ENCODE data around the gene ZNF761. TPM values are rescaled to one million over a fixed set of nuclear protein-coding genes. Genes with fewer than 3 reads are reported as not detected.
"Not testable (repeated sequence)": the region's sequence is repeated elsewhere in the genome, so short reads cannot be mapped to it uniquely, and the experiment has no call there.

The ZNF761 gene
- total RNA-seq, 4 donors from 2014 or later: 7.1 to 9.9 (median 8.9) TPM

DNA sequence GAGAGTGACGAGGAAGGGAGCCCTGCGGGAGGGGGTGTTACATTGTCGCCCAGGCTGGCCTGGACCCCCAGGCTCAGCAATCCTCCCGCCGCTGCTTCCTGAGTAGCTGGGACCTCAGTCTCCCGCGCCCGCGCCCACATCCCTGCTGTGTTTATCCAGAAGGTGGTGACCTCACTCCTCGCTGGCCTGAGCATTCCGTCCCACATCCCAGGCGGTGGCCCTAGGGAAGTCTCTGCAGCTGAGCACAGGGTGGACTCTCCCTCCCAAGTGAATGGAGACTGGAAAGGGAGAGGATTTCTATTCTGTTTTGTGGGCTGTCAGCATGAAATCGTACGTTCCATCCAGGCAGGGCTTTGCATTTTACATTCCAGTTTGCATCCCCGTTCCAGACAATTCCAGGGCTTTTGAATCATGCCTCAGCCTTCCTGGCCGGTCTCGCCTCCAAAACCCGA, 37.2 kb upstream of the ZNF761 start:
- peak overlapping the region; percentile 52 for H3K4me3 ChIP-seq (ENCODE audit: low read depth, poor library complexity, severe bottlenecking)
- WGBS, 2 donors: 13% methylated on average over 17 to 18 of the region's 18 CpGs
- DNase-seq (ENCODE audit: low spot score in 2 of 2): peak; percentile 21 to 89
- TF ChIP-seq, protein P1, sequence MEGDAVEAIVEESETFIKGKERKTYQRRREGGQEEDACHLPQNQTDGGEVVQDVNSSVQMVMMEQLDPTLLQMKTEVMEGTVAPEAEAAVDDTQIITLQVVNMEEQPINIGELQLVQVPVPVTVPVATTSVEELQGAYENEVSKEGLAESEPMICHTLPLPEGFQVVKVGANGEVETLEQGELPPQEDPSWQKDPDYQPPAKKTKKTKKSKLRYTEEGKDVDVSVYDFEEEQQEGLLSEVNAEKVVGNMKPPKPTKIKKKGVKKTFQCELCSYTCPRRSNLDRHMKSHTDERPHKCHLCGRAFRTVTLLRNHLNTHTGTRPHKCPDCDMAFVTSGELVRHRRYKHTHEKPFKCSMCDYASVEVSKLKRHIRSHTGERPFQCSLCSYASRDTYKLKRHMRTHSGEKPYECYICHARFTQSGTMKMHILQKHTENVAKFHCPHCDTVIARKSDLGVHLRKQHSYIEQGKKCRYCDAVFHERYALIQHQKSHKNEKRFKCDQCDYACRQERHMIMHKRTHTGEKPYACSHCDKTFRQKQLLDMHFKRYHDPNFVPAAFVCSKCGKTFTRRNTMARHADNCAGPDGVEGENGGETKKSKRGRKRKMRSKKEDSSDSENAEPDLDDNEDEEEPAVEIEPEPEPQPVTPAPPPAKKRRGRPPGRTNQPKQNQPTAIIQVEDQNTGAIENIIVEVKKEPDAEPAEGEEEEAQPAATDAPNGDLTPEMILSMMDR (IDR thresholded peaks at IDR 0.05): no peak
- TF ChIP-seq POLR2A (IDR thresholded peaks at IDR 0.05): no peak
- intact Hi-C loops (cut with DNase I; ENCODE audit: low total_unique reads): no loop called here

DNA sequence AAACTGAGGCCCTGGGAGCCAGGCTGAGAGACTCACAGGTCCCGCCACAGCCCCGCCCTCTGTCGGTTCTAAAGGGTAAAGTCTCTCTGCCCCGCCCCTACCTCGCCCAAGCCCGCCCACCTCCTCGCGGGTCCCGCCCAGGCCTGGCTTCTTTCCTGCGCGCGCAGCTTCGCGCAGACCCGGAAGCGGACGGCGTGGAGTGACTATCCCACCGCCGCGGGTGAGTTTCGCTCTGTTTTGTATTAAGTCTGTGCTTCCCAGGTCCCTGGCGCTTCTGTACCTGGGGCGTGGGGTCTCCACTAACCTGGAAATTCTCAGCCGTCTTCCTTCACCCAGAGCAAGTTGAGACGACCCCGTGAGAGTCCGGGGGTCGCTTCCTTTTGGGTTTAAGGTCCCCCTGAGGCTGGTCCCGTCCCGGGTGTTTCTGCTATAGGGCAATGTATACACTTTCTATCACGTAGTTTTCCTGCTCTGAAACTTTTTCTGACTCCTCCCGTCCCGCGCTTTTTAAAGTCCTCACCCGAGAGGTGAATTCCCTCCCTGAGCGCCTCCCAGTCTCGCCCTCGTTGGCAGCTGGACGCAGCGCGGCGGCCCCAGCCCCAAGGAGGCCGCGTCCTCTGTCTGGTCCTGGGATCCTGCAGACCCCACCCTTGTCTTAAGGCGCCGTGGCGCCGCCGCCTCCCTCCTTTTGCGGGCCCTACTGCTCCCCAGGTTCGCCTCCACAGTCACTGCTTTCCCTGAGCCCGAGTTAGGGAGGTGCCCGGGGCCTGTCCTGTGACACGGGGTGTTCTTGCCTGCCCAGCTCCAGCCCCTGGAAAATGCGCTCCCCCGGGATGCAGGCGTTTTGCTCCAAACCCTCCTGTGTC, 36.6 kb upstream of the ZNF761 start, which contains the start of gene ZNF765:
TSS of gene ZNF765 (plus strand) at position 176 of the 866 bp plus-strand sequence. CDS start 2,867 bp downstream, outside the sequence.
- 0% methylated on average over 55 of the region's 58 CpGs for WGBS, 2 donors
- intact Hi-C loops (cut with DNase I; ENCODE audit: low total_unique reads): no loop called here
- H3K4me3 ChIP-seq (ENCODE audit: low read depth, poor library complexity, severe bottlenecking): peak within 1 kb of the TSS; percentile 52
- TF ChIP-seq, protein P1 (IDR thresholded peaks at IDR 0.05): no peak
- TF ChIP-seq POLR2A (IDR thresholded peaks at IDR 0.05): no peak
- DNase-seq (ENCODE audit: low spot score in 2 of 2): peak; percentile 93 to 99

DNA sequence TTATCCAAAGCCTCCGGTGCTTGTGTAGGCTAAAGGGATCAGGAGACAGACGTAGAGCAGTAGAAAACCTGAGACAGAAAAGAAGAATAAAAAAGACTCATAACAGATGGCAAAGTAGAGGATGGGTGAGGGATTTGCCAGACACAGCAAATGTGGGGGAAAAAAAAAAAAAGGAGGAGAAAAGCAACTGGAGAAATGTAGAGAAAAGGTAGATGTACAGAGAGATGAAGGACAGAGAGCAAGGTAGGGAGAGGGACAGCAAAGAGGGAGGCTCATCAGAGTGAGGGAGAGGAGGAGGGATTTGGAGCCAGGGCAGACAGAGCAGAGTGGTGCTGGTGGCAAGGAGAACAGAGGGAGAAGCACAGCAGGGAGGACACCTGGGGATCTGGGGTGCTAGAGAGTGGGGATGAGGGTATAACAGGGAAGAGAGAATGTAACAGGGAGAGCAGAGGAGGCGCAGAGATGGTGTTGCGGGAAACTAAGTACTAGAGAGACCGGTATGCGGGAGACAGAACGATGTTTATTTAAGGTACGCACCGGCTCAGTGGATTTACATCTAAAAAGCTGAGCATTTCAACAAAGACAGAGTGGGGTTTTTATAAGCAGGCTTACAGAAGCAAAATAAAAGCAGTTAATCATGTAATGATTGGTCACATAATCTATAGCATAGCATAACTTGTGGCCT, 35.8 kb upstream of the ZNF761 start:
- peak overlapping the region; percentile 52 for H3K4me3 ChIP-seq (ENCODE audit: low read depth, poor library complexity, severe bottlenecking)
- WGBS, 2 donors: 9% methylated on average over 9 of the region's 9 CpGs
- DNase-seq (ENCODE audit: low spot score in 2 of 2); intact Hi-C loops (cut with DNase I; ENCODE audit: low total_unique reads): not testable (repeated sequence)

DNA sequence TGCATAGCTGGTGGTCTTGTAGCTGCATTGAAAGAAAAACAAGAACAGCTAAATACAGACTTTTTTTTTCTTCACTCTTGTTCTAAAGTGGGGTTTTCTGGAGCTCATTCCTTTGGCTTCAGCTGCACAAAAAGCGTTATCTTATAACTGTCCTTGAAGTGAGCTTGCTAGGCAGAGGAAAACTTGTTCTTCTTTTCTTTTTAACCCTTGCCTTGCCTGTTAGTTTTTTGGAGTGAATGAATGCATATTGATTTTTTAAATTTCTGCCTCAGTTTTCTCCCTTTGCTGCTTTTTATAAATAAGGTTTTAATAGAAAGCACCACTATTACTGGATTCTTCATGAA, 35.3 kb upstream of the ZNF761 start:
- TF ChIP-seq POLR2A (IDR thresholded peaks at IDR 0.05): no peak
- TF ChIP-seq, protein P1 (IDR thresholded peaks at IDR 0.05): no peak
- H3K4me3 ChIP-seq (ENCODE audit: low read depth, poor library complexity, severe bottlenecking): no peak overlapping the region
- no peak for DNase-seq (ENCODE audit: low spot score in 2 of 2)
- WGBS, 2 donors: 7 to 11% methylated on average over 1 of the region's 1 CpG
- intact Hi-C loops (cut with DNase I; ENCODE audit: low total_unique reads): no loop called here

DNA sequence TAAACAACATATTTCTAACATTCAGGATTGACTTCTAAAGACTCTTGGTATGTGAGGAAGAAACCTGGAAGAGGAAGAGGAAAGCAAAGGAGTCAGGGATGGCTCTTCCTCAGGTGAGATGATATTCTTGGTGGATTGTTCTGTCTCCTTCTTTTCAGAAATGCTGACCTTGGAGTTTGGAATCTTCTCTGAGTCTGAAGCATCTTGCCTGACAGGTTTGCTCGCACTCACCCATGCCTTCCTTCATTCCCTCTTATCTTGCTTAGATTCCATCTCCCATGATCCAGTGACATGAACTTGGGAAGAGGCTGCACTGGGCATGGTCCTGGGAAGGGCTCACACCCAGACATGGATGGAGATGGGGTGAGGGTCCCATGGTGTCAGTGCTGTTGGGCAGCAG, 33.9 kb upstream of the ZNF761 start:
- intact Hi-C loops (cut with DNase I; ENCODE audit: low total_unique reads); H3K4me3 ChIP-seq (ENCODE audit: low read depth, poor library complexity, severe bottlenecking); DNase-seq (ENCODE audit: low spot score in 2 of 2): not testable (repeated sequence)
- 63 to 86% methylated on average over 1 of the region's 1 CpG for WGBS, 2 donors

DNA sequence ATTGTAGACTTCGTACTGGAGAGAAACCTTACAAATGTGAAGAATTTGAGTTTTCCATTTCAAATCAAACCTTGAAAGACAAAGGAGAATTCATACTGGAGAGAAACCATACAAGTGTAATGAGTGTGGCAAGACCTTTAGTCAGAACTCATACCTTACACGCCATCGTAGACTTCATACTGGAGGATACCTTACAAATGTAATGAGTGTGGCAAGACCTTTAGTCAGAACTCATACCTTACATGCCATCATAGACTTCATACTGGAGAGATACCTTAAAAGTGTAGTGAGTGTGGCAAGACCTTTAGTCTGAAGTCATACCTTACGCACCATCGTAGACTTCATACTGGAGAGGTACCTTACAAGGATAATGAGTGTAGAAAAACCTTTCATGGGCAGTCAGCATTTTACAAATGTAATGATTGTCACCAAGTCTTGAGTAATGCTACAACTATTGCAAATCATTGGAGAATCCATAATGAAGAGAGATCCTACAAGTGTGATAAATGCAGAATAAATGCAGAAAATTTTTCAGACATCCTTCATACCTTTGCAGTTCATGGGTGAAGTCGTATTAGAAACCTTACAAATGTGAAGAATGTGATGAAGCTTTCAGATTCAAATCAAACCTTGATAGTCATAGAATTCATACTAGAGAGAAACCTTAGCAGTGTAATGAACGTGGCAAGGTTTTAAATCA, 22.1 kb upstream of the ZNF761 start:
- no peak for DNase-seq (ENCODE audit: low spot score in 2 of 2)
- TF ChIP-seq, protein P1 (IDR thresholded peaks at IDR 0.05): no peak
- no peak for TF ChIP-seq POLR2A (IDR thresholded peaks at IDR 0.05)
- intact Hi-C loops (cut with DNase I; ENCODE audit: low total_unique reads): no loop called here
- 81 to 86% methylated on average over 7 of the region's 7 CpGs for WGBS, 2 donors
- H3K4me3 ChIP-seq (ENCODE audit: low read depth, poor library complexity, severe bottlenecking): no peak overlapping the region

DNA sequence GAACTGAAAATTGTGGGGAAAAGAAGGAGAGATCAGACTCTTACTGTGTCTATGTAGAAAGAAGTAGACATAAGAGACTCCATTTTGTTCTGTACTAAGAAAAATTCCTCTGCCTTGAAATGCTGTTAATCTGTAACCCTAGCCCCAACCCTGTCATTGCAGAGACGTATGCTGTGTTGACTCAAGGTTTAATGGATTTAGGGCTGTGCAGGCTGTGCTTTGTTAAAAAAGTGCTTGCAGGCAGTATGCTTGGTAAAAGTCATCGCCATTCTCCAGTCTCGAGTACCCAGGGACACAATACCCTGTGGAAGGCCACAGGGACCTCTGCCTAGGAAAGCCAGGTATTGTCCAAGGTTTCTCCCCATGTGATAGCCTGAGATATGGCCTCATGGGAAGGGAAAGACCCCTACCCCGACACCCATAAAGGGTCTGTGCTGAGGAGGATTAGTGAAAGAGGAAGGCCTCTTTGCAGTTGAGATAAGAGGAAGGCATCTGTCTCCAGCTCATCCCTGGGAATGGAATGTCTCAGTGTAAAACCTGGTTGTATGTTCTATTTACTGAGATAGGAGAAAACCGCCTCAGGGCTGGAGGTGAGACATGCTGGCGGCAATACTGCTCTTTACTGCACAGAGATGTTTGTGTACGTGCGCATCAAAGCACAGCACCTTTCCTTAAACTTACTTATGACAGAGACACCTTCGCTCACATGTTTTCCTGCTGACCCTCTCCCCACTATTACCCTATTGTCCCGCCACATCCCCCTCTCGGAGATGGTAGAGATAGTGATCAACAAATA, 11.1 kb upstream of the ZNF761 start:
- DNase-seq (ENCODE audit: low spot score in 2 of 2); intact Hi-C loops (cut with DNase I; ENCODE audit: low total_unique reads): not testable (repeated sequence)
- 68 to 74% methylated on average over 11 of the region's 11 CpGs for WGBS, 2 donors

More for the DNA sequence above, 11.1 kb upstream of the ZNF761 start:
- H3K4me3 ChIP-seq (ENCODE audit: low read depth, poor library complexity, severe bottlenecking): not testable (repeated sequence)
